ENCODE measurements around the gene ODF2L.

The ODF2L gene, protein sequence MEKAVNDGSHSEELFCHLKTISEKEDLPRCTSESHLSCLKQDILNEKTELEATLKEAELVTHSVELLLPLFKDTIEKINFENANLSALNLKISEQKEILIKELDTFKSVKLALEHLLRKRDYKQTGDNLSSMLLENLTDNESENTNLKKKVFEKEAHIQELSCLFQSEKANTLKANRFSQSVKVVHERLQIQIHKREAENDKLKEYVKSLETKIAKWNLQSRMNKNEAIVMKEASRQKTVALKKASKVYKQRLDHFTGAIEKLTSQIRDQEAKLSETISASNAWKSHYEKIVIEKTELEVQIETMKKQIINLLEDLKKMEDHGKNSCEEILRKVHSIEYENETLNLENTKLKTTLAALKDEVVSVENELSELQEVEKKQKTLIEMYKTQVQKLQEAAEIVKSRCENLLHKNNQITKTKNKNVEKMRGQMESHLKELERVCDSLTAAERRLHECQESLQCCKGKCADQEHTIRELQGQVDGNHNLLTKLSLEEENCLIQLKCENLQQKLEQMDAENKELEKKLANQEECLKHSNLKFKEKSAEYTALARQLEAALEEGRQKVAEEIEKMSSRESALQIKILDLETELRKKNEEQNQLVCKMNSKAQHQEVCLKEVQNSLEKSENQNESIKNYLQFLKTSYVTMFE

DNA sequence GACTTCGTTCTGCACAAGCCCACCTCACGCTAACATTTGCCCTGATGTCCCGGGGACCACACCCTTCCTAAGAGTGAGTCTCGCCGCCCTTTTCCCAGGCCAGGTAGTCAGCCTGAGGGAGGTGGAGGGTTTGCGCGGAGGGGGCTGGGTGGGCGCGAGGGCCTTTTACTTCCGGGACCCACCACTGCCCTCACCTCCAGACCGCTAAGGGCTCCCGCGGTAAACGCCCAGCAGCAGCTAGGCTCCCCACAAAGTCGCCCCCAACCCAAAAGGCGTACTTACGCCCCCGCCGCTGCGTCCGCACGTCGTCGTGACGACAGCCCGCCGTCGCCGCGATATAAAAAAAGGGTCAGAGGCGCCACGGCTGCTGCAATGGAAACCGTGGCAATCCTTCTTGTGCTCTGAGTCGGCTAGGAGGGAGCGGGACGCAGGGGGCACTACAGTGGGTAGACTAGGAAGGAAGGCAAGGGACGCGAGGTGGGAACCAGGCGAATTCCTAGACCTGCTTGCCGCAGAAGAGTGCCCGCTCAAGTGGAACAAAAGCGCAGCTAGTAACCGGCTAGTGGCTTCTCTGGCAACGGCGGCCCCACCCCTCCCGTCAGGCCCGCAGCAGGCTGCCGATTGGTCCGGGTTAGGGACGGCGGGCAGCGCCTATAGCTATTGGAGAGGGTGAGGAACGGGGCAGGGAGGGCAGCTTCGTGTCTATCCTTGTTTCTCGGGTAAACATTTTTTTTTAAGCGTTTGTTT, at the start of gene ODF2L:
TSS of gene ODF2L (minus strand) at position 573 of the 747 bp plus-strand sequence. CDS start 9,296 bp downstream, outside the sequence.
- no peak for DNase-seq (ENCODE audit: low read depth, low spot score)

DNA sequence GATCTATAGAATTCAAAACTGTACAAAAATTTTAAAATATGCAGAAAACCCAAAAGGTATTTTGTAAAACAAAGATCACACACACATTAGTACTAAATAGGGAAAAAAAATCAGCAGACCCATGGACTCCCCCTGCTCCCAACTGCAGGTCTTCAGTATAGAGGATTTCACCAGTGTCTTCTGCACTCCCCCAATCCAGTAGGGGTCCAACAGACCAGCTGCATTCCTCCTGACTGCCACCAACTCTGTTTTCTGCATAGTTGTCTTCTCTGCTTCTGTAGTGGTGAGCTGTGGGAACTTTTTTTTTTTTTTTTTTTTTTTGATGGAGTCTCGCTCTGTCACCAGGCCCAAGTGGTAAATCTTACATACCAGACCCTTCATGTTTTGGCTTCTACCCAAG, 49.8 kb upstream of the ODF2L start:
- DNase-seq (ENCODE audit: low read depth, low spot score): no peak

DNA sequence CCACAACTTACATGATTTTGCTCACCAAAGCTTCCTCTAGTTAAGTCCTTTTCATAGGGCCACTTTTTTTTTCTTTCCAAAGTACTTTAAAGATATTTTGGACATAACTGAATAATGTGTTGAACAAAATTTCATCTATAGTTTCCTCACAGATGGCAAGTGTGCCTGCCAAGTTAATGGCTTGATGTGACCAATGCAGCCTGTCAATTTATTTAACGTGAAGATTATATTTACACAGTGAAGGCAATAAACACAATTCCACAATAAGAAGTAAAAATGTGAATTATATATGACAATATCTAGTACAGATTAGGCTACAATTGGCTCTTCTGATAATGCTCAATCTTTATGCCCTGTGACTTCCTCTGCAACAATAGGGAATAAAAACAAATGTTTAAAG, 45.9 kb upstream of the ODF2L start:
- no peak for DNase-seq (ENCODE audit: low read depth, low spot score)

DNA sequence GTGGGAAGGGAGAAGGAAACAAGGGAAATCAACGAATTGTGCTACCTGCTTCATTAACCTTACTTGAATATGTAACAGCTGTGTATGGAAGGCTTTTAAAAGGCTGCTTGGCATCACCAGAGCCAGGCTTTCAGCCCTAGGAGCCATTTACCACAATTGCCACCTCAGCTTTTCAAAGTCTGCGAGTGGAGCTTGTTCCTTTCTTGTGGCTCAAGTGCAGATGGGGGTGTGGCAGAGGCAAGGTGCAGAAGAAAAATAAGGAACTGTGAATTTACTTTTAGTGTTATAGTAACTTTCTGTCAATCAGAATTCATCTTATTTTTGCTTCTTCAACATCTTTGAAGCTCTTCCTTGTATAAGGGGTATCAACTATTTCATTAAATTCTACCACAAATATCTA, 45.5 kb upstream of the ODF2L start:
- DNase-seq (ENCODE audit: low read depth, low spot score): no peak

DNA sequence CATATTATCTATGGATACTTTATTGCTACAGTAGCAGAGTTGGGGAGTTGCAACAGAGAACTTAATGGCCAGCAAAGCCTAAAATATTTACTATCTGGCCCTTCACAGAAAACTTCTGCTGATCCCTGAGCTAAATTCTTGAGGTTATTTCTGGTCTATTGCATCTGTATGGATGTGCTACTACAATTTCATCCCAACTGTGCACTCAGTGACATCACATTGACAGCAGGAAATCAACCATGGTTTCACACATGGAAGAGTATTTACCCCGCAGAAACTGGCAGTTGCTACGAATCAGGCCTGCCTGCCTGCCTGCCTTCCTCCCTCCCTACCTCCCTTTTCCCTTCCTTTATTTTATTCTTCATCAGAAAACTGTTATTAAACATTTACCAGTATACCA, 39.9 kb upstream of the ODF2L start:
- no peak for DNase-seq (ENCODE audit: low read depth, low spot score)

DNA sequence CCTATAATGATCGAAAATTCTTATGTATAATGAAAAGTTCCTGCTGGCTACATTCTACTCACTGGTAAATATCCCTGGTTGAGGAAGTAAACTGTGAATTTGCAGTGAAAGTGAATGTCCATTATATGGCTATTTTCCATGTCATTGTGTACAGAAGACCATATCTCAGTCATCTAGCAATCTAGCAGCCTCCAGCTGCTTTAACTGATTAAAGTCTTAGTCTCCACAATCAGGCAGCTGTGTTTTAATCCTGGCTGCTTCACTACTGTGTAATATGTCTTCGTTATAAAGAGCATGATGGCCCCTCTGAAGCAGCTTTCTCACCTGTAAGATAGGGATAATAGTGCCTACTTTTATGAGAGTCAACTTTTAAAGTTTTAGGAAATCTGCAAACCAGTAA, 39.2 kb upstream of the ODF2L start:
- no peak for DNase-seq (ENCODE audit: low read depth, low spot score)

DNA sequence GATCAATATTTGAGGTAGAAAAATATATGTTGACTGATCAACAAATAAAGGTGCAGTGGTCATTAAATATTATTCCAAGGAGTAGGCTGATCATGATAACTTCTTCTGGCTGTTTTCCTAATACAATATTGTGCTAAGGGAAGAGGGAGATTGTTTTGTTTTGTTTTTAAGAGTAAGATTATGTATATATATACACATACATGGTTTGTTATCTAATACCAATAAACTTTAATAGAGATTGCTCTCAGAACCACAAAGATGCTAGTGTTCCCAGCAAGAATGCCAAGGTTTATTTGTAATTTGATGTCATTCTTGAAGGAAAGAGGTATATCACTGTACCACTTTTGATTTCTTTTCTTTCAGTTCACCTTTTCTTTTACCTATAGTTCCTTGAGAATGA, 37.9 kb upstream of the ODF2L start:
- DNase-seq (ENCODE audit: low read depth, low spot score): no peak

DNA sequence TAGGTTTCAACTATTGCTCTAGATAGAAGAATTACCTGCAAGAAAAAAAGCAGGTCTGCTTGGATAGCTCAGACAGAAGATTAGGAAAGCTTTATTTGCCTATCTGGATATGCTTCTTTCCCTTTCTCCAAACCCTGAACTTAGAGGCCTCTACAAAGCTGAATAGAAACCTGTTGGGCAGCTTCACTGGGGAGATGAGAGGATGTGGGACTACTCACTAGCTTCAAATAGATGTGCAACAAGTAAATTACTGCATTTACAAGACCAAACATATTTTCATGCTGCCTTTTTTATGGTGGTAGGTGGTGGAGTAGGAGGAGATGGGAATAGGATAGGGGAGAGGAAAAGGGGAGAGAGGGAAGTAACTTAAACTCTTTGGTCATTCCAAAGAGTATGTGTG, 34.3 kb upstream of the ODF2L start:
- no peak for DNase-seq (ENCODE audit: low read depth, low spot score)

DNA sequence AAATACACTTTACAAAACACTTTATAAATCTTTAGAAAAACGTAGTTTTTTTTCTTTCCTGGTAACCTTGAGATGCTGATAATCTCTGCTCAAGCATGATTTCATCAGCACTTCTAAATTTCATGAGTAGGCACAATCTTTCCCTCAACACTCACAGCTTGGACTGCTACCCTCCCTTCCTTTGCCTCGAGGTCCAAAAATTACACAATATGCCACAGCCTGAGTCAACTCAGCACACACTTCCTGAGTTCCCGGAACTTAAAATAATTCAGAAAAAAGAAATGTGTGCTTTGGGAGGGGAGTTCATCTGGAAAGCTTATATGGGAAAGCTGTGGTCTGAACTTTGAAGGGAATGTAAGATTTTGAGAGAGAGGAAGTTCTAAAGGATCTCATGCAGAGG, 33.7 kb upstream of the ODF2L start:
- no peak for DNase-seq (ENCODE audit: low read depth, low spot score)

DNA sequence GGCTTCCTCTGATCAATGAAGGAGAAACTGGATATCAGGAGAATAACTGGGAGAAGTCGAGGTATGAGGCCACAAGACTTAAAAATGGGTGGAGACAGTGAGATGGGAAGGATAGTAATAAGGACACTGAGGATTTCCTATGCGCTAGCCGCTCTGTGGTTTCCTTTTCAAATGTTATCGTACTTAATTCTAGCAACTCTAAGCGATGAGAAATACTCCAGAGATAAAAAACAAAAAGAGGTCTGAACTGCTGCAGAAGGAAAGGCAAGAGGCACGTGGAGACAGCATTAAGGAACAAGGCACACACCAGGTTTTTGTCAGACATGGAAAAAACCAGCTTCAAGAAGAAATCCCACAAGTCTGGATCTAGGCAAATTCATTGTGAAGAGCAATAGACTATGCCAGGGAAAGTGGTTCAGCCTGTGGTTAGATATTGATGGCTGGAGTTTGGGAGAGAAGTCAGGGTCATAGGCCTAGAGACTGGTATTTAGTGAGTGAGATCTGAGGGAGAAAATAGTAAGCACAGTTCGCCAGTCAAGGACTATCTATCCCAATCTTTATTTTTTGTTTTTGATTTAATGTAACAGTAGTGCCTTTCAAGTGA, 33.1 kb upstream of the ODF2L start:
- no peak for DNase-seq (ENCODE audit: low read depth, low spot score)

DNA sequence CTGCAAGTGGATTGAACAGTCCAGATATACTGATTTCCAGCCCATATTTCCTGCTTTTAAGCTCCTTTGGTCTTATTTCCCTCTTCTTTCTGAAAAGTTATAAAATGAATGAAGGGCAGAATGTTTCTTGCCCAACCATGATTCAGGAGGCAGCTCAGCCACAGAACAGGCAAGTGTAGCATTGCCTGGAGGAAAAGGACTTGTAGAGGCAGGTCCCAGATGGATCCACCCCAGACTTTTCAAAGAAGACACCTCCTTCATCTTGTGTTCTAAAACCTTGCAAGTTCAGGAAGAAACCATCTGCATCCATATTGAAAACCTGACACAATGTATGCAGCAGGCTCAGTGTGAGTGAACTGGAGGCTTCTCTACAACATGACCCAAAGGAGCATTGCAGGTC, 27.8 kb upstream of the ODF2L start, which contains the start of gene CLCA2:
TSS of gene CLCA2 (plus strand) at position 299 of the 400 bp plus-strand sequence. CDS start at position 376, 77 bp downstream.
- DNase-seq (ENCODE audit: low read depth, low spot score): no peak

DNA sequence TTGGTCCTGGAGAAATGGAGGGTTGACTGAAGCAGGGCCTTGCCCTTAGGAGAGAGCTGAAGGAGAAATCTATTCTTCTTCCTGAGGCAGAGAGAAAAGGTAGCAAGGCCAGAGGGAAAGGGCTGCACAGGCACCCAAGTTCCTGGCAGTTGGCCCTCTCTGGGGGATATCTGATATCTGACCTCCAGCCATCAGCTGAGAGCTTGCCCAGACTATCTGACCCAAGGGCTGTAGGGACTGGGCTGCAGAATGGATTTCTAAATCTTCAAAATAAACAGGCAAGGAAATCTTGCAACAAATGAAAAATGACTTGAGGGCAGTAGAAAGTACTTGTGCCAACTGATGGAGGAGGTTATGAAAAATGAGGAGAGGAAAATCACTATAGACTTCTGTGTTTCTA, 27.4 kb upstream of the ODF2L start:
- DNase-seq (ENCODE audit: low read depth, low spot score): no peak

DNA sequence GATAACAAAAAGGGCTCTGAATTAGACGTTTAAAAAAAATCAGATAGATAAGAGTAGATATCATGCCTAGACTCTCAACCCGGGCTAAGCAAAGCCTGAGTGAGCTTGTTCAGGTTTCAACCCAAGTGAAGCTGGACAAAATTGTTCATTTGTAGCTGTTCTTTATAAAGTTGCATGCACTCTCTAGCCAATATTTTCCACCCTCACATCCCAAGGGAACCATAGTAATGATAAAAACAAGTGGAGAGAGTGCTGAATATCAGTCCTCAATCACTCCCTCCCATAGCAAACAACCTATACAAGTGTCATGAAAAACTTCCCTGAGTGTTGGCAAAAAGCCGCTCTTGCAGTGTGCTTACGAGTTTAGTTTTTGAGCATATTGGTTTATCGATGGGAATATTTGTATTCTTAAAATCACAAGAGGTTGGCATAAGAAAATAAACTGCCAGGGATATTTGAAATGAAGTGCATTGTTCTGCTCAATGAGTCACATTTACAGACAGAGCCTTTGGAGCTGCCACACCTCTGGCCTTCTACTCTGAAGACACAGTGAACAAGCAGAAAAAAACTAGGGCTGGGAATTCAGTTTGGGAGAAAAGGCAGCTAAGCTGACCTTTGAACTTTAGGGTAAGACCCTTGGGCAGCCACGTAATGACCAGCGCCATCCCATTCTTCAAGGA, 25.6 kb upstream of the ODF2L start:
- DNase-seq (ENCODE audit: low read depth, low spot score): no peak

DNA sequence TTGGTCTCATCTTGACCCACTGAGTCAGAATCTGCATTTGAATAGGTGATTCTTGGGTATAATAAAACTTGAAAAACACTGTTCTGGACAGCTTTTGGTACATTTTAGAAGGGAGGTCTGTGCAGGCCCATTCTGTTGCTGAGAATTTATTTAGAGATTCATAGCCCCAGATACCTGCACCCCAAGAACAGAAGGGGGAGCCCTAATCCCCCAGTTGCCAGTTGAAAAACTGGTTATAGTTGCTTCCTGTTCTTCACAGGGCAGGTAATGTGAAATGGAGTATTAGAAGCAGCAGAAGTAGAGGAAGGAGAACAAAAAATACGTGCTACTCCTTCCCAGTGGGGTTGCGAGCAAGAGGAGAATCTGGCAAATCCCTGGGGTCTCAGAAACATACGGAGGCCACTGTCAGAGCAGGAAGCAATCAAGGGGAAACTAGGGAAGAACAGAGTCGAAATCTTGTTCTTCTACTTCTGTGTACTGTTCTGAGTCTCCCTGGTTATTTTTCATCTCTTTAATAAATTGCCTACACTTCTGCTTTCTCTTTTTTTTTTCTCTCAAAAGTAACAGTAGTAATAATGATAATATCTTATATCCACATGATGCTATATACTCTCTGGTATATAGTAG, 23.3 kb upstream of the ODF2L start:
- no peak for DNase-seq (ENCODE audit: low read depth, low spot score)

DNA sequence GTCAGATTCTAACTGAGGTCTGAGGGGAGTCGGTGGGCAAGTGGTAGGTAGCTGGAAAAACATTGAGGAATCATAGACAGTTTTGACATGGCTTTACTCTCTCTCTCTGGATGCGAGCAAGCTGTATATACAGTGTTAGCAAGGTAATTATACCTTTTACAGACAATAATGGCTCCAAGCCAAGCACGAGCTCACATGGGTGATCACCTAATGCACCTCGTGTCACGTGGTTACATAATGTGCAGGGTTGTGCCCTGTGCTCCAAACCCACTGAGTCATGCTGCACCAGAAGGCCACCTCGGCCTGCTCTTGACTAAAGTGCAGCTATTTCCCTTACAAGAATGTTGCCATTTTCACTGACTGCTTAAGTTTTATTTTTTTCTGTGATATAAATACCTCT, 20.2 kb upstream of the ODF2L start:
- DNase-seq (ENCODE audit: low read depth, low spot score): no peak

DNA sequence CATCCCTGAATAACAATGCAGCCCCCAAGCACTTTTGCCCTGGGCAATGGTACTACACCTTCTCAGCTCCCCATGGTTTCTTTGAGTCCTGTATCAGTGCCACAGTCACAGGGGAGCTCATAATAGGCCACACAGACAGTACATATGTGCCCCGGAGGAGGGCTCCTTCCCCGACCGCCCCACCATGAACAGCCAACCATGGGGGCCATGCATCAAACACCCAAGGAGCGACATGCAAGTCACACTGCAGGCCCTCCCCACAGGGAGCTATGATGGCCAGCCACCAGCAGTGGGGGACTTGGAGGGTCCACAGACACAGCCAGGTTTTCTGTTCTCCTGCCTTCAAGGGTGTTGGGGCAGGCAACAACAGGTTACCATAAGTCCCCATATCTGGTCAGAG, 14.8 kb upstream of the ODF2L start:
- DNase-seq (ENCODE audit: low read depth, low spot score): no peak

DNA sequence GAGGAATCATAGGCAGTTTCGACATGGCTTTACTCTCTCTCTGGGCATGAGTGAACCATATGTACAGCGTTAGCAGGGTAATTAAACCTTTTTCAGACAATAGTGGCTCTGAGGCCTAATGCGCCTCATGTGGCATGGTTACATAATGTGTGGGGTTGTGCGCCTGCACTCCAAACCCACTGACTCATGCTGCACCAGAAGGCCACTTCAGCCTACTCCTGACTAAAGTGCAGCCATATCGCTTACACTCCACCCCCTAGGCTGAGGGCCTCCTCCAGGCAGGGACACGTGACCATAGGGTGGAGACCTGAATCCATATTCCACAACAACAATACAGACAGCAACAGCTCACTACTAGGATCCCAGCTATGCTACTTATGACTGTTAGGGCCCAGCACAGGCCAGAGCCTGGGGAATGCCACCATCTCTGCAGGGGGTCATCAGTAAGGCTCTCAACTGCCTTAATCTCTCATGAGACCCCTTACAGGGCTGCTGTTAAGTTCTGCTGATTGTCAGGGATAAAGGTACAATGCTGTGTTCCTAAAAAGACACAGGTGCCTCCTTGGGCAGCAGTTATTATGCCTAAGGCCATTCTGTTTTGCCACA, 13.4 kb upstream of the ODF2L start:
- no peak for DNase-seq (ENCODE audit: low read depth, low spot score)

DNA sequence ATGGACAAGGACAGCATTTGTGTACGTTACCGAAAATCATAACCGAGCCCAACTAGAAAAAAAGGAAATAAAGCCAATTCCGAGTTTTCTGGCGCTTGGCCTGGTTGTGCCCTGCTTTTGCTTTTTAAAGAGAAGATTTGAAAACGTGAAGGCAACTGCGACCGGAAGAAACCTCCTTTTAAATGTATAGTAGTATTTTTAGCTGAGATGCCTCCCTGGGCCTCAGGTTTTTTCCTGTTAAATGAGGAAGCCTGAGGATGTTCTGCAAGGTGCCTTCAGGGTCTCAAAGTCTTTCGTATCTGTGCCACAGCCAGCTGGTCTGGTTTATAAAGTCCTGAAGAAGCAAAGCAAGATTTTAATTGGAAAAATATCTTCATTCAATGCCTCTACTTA, 371 bp upstream of the ODF2L start:
- no peak for DNase-seq (ENCODE audit: low read depth, low spot score)

DNA sequence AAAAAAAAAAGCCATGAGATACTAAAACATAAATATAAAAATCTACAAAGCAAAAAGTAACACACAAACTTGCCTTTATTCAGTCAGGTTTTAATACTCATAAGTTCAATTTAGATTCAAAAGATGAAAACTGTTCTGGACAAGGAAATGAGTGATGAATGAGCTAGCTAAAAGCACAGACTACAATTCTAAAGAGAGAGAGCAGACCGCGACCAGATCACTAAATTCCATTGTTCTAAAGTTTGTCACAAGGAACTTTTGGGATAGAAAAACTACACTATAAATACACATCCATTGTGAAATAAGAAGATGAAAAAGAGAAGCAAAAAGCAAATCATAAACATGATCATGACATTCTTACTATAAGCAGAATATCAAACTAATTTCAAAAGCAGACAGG, 1.7 kb downstream of the ODF2L start:
- DNase-seq (ENCODE audit: low read depth, low spot score): no peak

DNA sequence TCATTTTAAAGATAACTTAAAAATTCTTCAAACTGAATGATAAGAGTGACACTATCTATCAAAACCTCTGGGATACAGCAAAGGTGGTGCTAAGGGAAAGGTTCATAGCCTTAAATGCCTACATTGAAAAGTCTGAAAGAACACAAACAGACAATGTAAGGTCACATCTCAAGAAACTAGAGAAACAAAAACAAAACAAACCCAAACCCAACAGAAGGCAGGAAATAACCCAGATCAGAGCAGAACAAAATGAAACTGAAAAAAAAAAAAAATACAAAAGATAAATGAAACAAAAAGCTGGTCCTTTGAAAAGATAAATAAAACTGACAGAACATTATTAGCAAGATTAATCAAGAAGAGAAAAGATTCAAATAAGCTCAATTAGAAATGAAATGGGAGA, 6.8 kb downstream of the ODF2L start:
- DNase-seq (ENCODE audit: low read depth, low spot score): no peak

DNA sequence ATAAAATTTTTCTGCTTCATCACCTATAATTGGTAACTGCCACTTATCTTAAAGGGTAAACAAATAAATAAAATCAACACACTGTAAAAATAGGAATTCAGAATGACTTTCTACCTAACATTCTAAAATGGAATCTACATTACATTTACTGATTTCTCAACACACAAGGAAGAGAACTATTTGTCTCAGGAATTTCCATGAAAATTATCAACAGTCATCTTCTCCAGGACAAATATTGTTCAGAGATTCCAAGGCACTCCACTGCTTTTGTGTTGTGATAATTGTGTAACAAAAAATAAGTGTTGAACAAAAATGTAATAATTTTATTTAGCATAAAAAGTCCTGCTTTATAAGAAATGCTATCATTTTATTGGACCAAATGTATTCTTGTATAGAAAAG, 7.3 kb downstream of the ODF2L start:
- no peak for DNase-seq (ENCODE audit: low read depth, low spot score)

All from iPS DF 19.7 (cell line).